Measurements from ENCODE around the gene CAPN13.

CAPN13 gene

GRCh38 chr2:30695749-30696148 lies 111.5 kb downstream of the CAPN13 start:
- TF ChIP-seq PAX5 (IDR thresholded peaks at IDR 0.05; ENCODE audit: insufficient read depth, low read length, severe bottlenecking), result no peak
- no peak for TF ChIP-seq TAF1 (IDR thresholded peaks at IDR 0.05; ENCODE audit: low read depth, low read length)
- no peak for TF ChIP-seq SPI1 (IDR thresholded peaks at IDR 0.05; ENCODE audit: low read depth, low read length)
- no peak for TF ChIP-seq POLR2AphosphoS5 (IDR thresholded peaks at IDR 0.05; ENCODE audit: low read depth, low read length)
- TF ChIP-seq POU2F2 (IDR thresholded peaks at IDR 0.05; ENCODE audit: low read depth, low read length), result no peak
- TF ChIP-seq POLR2A (IDR thresholded peaks at IDR 0.05; ENCODE audit: low read depth, low read length), result no peak

GRCh38 chr2:30694286-30695055 lies 112.8 kb downstream of the CAPN13 start:
- TF ChIP-seq SPI1 (IDR thresholded peaks at IDR 0.05; ENCODE audit: low read depth, low read length) (no peak), POU2F2 (IDR thresholded peaks at IDR 0.05; ENCODE audit: low read depth, low read length) (no peak), TAF1 (IDR thresholded peaks at IDR 0.05; ENCODE audit: low read depth, low read length) (no peak), POLR2A (IDR thresholded peaks at IDR 0.05; ENCODE audit: low read depth, low read length) (no peak), PAX5 (IDR thresholded peaks at IDR 0.05; ENCODE audit: insufficient read depth, low read length, severe bottlenecking) (no peak), POLR2AphosphoS5 (IDR thresholded peaks at IDR 0.05; ENCODE audit: low read depth, low read length) (no peak)
- FAIRE-seq, result no peak
- no peak for DNase-seq (ENCODE audit: insufficient read length, low spot score)

More at GRCh38 chr2:30695749-30696148, 111.5 kb downstream of the CAPN13 start:
- DNase-seq (ENCODE audit: insufficient read length, low spot score), result no peak
- FAIRE-seq, result no peak

DNA sequence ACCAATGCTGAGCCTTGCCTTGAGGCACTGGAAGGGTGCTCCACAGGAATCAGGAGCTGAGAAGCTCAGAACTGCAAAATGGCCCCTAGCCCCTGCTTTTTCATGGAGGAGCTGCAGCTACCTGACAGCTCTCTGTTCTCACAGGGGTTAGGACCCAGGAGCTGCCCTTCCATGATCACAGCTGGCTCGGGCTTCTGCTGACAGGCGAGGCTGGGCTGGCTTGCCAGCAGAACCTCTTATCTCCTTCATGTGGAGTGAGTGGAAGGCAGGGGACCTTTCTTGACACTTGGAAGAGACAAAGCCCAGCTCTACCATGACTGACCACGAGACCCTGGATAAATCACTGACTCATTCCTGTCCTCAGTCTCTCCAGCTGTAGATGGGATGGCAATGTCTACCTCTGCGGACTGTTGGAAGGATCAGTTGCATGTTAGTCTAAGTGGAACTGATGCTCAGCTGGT lies 113.4 kb downstream of the CAPN13 start:
- TF ChIP-seq SPI1 (IDR thresholded peaks at IDR 0.05; ENCODE audit: low read depth, low read length), result no peak
- no peak for TF ChIP-seq POLR2A (IDR thresholded peaks at IDR 0.05; ENCODE audit: low read depth, low read length)
- no peak for TF ChIP-seq PAX5 (IDR thresholded peaks at IDR 0.05; ENCODE audit: insufficient read depth, low read length, severe bottlenecking)
- no peak for TF ChIP-seq POLR2AphosphoS5 (IDR thresholded peaks at IDR 0.05; ENCODE audit: low read depth, low read length)
- TF ChIP-seq POU2F2 (IDR thresholded peaks at IDR 0.05; ENCODE audit: low read depth, low read length), result no peak
- no peak for TF ChIP-seq TAF1 (IDR thresholded peaks at IDR 0.05; ENCODE audit: low read depth, low read length)
- no peak for DNase-seq (ENCODE audit: insufficient read length, low spot score)
- no peak for FAIRE-seq

DNA sequence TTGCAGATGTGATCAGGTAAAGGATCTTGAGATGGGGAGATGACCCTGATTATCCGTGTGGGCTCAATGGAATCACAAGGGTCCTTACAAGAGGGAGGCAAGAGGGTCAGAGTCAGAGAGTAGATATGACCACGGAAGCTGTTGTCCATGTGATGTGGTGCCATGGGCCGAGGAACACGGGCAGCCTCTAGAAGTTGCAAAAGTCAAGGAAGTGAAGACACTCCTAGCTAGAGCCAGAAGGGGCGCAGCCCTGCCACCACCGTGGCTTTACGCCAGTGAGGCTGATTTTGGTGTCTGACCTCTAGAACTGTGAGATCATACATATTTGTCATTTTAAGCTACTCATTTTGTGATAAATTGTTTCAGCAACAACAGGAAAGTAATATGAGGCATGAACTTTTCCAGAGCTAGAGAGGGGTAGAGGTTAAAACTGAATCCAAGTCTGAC lies 114.4 kb downstream of the CAPN13 start:
- DNase-seq (ENCODE audit: insufficient read length, low spot score) (no peak), FAIRE-seq (no peak)
- no peak for TF ChIP-seq POLR2A (IDR thresholded peaks at IDR 0.05; ENCODE audit: low read depth, low read length)
- no peak for TF ChIP-seq TAF1 (IDR thresholded peaks at IDR 0.05; ENCODE audit: low read depth, low read length)

GRCh38 chr2:30691948-30692828 lies 115.1 kb downstream of the CAPN13 start:
- no peak for TF ChIP-seq TAF1 (IDR thresholded peaks at IDR 0.05; ENCODE audit: low read depth, low read length)
- DNase-seq (ENCODE audit: insufficient read length, low spot score), result no peak
- no peak for FAIRE-seq

- DNase-seq (ENCODE audit: insufficient read length, low spot score), result no peak
- TF ChIP-seq PAX5 (IDR thresholded peaks at IDR 0.05; ENCODE audit: insufficient read depth, low read length, severe bottlenecking) (no peak), POU2F2 (IDR thresholded peaks at IDR 0.05; ENCODE audit: low read depth, low read length) (no peak), TAF1 (IDR thresholded peaks at IDR 0.05; ENCODE audit: low read depth, low read length) (no peak), SPI1 (IDR thresholded peaks at IDR 0.05; ENCODE audit: low read depth, low read length) (no peak), POLR2A (IDR thresholded peaks at IDR 0.05; ENCODE audit: low read depth, low read length) (no peak), POLR2AphosphoS5 (IDR thresholded peaks at IDR 0.05; ENCODE audit: low read depth, low read length) (no peak)
- no peak for FAIRE-seq
Observed at GRCh38 chr2:30691091-30691947, 115.9 kb downstream of the CAPN13 start.

DNA sequence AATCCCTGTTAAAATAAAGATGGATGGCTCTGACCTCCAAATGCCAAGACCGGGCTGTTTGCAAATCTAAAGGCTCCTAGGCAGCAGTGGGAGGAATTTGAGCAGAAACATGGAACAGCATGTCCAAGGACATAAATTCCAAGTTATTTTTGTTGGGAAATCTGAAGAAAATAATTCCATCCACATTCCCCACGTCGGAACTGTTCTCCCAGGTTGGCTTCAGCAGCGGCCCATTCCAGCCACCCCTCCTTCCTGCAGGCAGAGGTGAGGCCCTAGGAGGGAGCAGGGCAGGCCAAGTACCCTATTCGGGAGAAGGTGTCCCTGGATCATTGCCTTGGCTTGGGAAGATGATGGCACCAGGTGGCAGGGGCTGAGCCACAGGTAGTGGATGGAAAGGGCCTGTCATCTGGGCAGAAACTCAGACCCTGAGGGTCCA lies 117.1 kb downstream of the CAPN13 start:
- no peak for TF ChIP-seq SPI1 (IDR thresholded peaks at IDR 0.05; ENCODE audit: low read depth, low read length)
- TF ChIP-seq TAF1 (IDR thresholded peaks at IDR 0.05; ENCODE audit: low read depth, low read length), result no peak
- TF ChIP-seq POLR2A (IDR thresholded peaks at IDR 0.05; ENCODE audit: low read depth, low read length), result no peak
- no peak for TF ChIP-seq POLR2AphosphoS5 (IDR thresholded peaks at IDR 0.05; ENCODE audit: low read depth, low read length)
- no peak for TF ChIP-seq POU2F2 (IDR thresholded peaks at IDR 0.05; ENCODE audit: low read depth, low read length)
- TF ChIP-seq PAX5 (IDR thresholded peaks at IDR 0.05; ENCODE audit: insufficient read depth, low read length, severe bottlenecking), result no peak
- no peak for DNase-seq (ENCODE audit: insufficient read length, low spot score)
- FAIRE-seq, result no peak

DNA sequence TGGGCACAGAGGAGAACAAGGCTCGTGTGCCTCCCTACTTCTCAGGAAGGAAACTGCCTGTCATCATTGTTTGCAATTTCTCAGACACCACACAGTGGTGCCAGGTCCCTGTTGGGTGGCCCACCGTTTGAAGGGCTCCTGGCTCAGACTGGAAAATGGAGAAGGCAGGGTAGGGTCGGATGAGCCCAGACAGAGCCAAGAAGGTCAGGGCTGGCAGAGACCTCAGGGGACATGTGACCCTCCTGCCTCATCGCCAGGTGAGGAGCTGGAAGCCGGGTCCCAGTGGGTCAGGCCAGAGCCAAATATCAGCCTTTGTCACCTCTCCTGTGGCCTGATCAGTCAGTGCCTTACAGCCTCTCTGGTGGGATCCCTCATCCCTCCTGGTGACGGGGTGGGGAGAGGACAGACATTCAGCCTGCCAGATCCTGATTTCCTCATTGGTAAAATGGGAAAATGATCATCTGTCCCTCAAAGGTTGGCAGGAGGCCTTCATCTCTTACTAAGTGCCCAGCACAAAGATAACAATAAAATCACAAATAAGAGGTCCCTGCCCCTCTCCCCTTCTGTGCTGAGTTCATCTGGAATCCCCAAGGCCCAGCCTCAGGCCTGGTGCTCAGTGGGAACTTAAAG lies 117.6 kb downstream of the CAPN13 start:
- TF ChIP-seq SPI1 (IDR thresholded peaks at IDR 0.05; ENCODE audit: low read depth, low read length), result no peak
- no peak for TF ChIP-seq POU2F2 (IDR thresholded peaks at IDR 0.05; ENCODE audit: low read depth, low read length)
- TF ChIP-seq POLR2A (IDR thresholded peaks at IDR 0.05; ENCODE audit: low read depth, low read length), result no peak
- TF ChIP-seq POLR2AphosphoS5 (IDR thresholded peaks at IDR 0.05; ENCODE audit: low read depth, low read length), result no peak
- no peak for TF ChIP-seq PAX5 (IDR thresholded peaks at IDR 0.05; ENCODE audit: insufficient read depth, low read length, severe bottlenecking)
- TF ChIP-seq TAF1 (IDR thresholded peaks at IDR 0.05; ENCODE audit: low read depth, low read length), result no peak
- no peak for DNase-seq (ENCODE audit: insufficient read length, low spot score)
- FAIRE-seq, result no peak

Data from GM12891 (cell line).